Peyer's patch (tissue), 4 donors: Measurements from ENCODE around the gene CDH12. TPM values are rescaled to one million over a fixed set of nuclear protein-coding genes. Genes with fewer than 3 reads are reported as not detected.

Experiments used
- DNase-seq, 3 donors: peaks; one replicate each; pipeline ENCODE4 v3.0.0-alpha.2; 2017 to 2019
- H3K27ac ChIP-seq, 4 donors: fragments of 200-600 bp; sonication (generic); one replicate each; pipeline ENCODE4 v1.5.1; 2016 to 2019
- H3K27me3 ChIP-seq, 2 donors: fragments of 200-600 bp; sonication (generic); one replicate each; pipeline ENCODE4 v1.5.1; 2019
- H3K36me3 ChIP-seq, 3 donors: fragments of 200-600 bp; sonication (generic); one replicate each; pipeline ENCODE4 v1.5.1; 2016 to 2019
- H3K4me1 ChIP-seq, 4 donors: fragments of 200-600 bp; sonication (generic); one replicate each; pipeline ENCODE4 v1.5.1; 2016 to 2019
- H3K4me3 ChIP-seq, 4 donors: fragments of 200-600 bp; sonication (generic); 1 replicate in 3 of 4; 2 replicates in 1 of 4; pipeline ENCODE4 v1.5.1; 2016 to 2019; ENCODE audit warnings: mild to moderate bottlenecking in 1 of 4
- H3K9me3 ChIP-seq, 4 donors: fragments of 200-600 bp; sonication (generic); one replicate each; pipeline ENCODE4 v1.5.1; 2016 to 2019; ENCODE audit warnings: mild to moderate bottlenecking in 1 of 4
- CTCF ChIP-seq, 6 experiments: fragments of 450-650 bp in 4 of 6; fragments of 200-600 bp in 2 of 6; sonication (generic) in 1 of 6; IDR thresholded peaks; one replicate each; pipeline ENCODE4 v1.5.1; 2017 to 2019; ENCODE audit warnings: antibody characterized with exemption in 6 of 6, mild to moderate bottlenecking in 3 of 6, moderate library complexity in 1 of 6
- POLR2A ChIP-seq, 2 donors: fragments of 450-650 bp; IDR thresholded peaks; one replicate each; pipeline ENCODE4 v1.5.1; 2017; ENCODE audit warnings: antibody characterized with exemption in 2 of 2, mild to moderate bottlenecking in 2 of 2, moderate library complexity in 2 of 2
- total RNA-seq, 4 donors: library from RNA; depleted of rRNA; stranded (reverse); fragments of >200 nt; gene quantifications; one replicate each; pipeline ENCODE4 v1.1.0, GENCODE V29; 2016

CDH12 gene
- total RNA-seq, 4 donors from 2014 or later = not detected

GRCh38 chr5:21820527-21820926 is 1032.6 kb downstream of the CDH12 start:
- no peaks in the 10 kb centered on the region for H3K9me3 ChIP-seq
- no peaks in the 10 kb centered on the region for H3K36me3 ChIP-seq
- H3K4me1 ChIP-seq = no peaks in the 10 kb centered on the region
- DNase-seq = no peak
- TF ChIP-seq CTCF (IDR thresholded peaks at IDR 0.05) (no peak), POLR2A (IDR thresholded peaks at IDR 0.05) (no peak)
- H3K4me3 ChIP-seq = no peak overlapping the region
- H3K27me3 ChIP-seq = no peaks in the 10 kb centered on the region
- H3K27ac ChIP-seq = no peak overlapping the region

GRCh38 chr5:21818370-21818720 is 1034.8 kb downstream of the CDH12 start:
- Histone ChIP-seq H3K4me3 (no peak overlapping the region), H3K36me3 (no peaks in the 10 kb centered on the region), H3K9me3 (no peaks in the 10 kb centered on the region), H3K27me3 (no peaks in the 10 kb centered on the region), H3K4me1 (no peaks in the 10 kb centered on the region), H3K27ac (no peak overlapping the region)
- TF ChIP-seq POLR2A (IDR thresholded peaks at IDR 0.05) (no peak), CTCF (IDR thresholded peaks at IDR 0.05) (no peak)
- no peak for DNase-seq

DNA sequence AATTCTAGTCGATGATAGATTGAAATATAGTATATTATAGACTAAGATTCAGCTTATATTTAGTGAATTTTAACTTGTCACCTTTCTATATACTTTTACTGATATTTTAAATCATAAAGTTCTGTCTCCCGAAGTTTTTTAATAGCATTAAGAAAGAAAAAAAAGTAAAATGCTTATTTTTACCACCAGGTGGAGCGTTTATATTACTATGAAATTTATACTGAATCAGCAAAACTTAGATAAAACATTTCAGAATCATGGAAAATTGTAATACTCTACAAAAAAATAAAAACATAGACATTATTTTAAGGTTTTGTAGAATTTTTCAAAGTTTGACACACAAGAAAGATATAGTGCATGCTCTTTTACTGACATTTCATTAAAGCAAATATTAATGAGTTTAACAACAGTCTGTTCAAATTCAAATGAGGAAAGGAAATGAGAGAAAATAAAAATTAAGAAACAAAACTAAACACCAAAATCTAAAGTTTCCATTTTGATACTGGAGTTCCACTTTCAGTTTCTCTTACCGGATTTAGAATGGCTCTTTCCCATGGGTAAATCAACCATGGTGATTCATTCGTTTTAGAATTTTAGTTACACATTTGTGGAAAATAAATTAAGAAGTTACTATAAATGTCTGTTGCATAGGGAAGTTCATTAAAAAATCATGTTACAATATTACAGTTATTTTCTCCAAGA is 1035.3 kb downstream of the CDH12 start:
- TF ChIP-seq POLR2A (IDR thresholded peaks at IDR 0.05) (no peak), CTCF (IDR thresholded peaks at IDR 0.05) (peak in 1 of 6 experiments; percentile 5)
- no peak overlapping the region for H3K4me3 ChIP-seq
- no peaks in the 10 kb centered on the region for H3K27me3 ChIP-seq
- H3K36me3 ChIP-seq = no peaks in the 10 kb centered on the region
- H3K9me3 ChIP-seq = no peaks in the 10 kb centered on the region
- no peak for DNase-seq
- no peaks in the 10 kb centered on the region for H3K4me1 ChIP-seq
- H3K27ac ChIP-seq = no peak overlapping the region

DNA sequence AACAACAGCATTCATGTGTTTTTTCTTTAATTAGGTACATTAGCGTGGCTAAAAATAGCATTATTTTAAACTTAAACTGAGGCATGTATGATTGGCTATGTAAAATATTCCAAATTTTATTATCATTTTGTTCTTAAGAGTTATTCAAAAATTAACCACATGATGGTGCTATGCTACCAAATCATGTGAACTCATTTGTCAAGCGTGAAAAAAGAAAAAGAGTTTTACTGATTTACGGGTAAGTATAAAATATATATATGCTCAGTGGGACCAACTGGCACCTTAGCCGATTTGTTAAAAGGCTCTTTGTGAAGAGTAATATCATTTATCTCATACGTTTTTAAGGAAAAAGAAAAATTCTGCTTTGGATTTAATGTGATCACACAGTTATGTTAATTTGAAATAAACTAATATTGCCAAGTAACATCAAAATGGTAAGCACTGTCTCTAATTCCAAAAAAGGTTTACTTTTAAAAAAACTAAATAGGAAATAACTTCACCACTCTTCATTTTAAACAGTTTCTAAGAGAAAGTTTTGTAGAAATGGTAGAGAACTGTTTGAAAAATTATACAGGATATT is 1042.3 kb downstream of the CDH12 start:
- Histone ChIP-seq H3K27me3 (no peaks in the 10 kb centered on the region), H3K4me3 (no peak overlapping the region), H3K9me3 (no peaks in the 10 kb centered on the region), H3K27ac (no peak overlapping the region), H3K4me1 (no peaks in the 10 kb centered on the region), H3K36me3 (no peaks in the 10 kb centered on the region)
- TF ChIP-seq CTCF (IDR thresholded peaks at IDR 0.05) = peak in 5 of 6 experiments; percentile 7 to 33 (median 18)
- TF ChIP-seq POLR2A (IDR thresholded peaks at IDR 0.05) = no peak
- no peak for DNase-seq

DNA sequence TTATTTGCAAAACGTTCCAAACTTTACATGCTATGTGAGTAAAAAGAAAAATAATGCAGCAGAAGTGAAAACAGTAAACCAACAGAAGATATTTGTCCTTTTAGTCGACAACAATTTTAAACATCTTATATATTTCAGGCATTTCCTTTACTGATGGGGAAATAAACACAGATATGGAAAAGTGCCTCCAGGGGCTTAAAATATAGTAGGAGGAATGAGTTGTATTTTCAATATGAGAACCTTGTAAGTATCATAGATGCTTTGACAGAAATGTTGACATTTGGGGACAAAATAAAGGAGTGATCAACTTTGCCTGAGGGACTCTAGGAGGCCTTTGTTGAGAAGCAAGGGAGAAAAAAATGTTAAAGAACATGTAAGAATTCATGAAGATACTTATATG is 1043.5 kb downstream of the CDH12 start:
- H3K9me3 ChIP-seq = no peaks in the 10 kb centered on the region
- TF ChIP-seq POLR2A (IDR thresholded peaks at IDR 0.05) = no peak
- no peak for TF ChIP-seq CTCF (IDR thresholded peaks at IDR 0.05)
- H3K4me3 ChIP-seq = no peak overlapping the region
- no peaks in the 10 kb centered on the region for H3K4me1 ChIP-seq
- no peaks in the 10 kb centered on the region for H3K27me3 ChIP-seq
- H3K27ac ChIP-seq = no peak overlapping the region
- no peaks in the 10 kb centered on the region for H3K36me3 ChIP-seq
- no peak for DNase-seq
